SK-N-SH treated with all-trans-retinoic acid at 6 μM for 48 hours (cell line): ENCODE measurements around the gene NEGR1.

ENCODE experiments used
- OSR1 ChIP-seq: fragments of 250-450 bp; sonication (Bioruptor Pico); IDR thresholded peaks from 2 replicates; pipeline ENCODE4 v1.8.0; 2022; ENCODE audit warnings: moderate library complexity, mild to moderate bottlenecking, inconsistent platforms
- ZFP3 ChIP-seq: fragments of 250-450 bp; sonication (Bioruptor Pico); IDR thresholded peaks from 2 replicates; pipeline ENCODE4 v1.5.0; 2020; ENCODE audit warnings: mild to moderate bottlenecking, moderate library complexity

- TF ChIP-seq OSR1 (no peak), ZFP3 (no peak)
Observed at GRCh38 chr1:72207059-72207458, 75.3 kb downstream of the NEGR1 start.
